GM18505 (cell line): ENCODE data around the gene LRIG1.

ENCODE experiments used
- ATAC-seq: cut with Tn5 transposase; IDR thresholded peaks from one replicate; pipeline ENCODE4 v1.9.1; 2021; ENCODE audit not compliant: unreplicated experiment
- POLR2A ChIP-seq: IDR thresholded peaks from 4 replicates; pipeline ENCODE4 v1.6.1; 2011; ENCODE audit warnings: borderline replicate concordance; ENCODE audit not compliant: insufficient read depth, insufficient read length; ENCODE audit errors: extremely low read depth

The LRIG1 gene

GRCh38 chr3:66414846-66415245, 86.0 kb downstream of the LRIG1 start:
- no peak for TF ChIP-seq POLR2A
- no peak for ATAC-seq

- no peak for TF ChIP-seq POLR2A
- no peak for ATAC-seq
Measured at GRCh38 chr3:66413151-66413751, 87.6 kb downstream of the LRIG1 start.

- no peak for TF ChIP-seq POLR2A
- ATAC-seq = no peak
Measured at GRCh38 chr3:66411961-66412887, 88.6 kb downstream of the LRIG1 start.

DNA sequence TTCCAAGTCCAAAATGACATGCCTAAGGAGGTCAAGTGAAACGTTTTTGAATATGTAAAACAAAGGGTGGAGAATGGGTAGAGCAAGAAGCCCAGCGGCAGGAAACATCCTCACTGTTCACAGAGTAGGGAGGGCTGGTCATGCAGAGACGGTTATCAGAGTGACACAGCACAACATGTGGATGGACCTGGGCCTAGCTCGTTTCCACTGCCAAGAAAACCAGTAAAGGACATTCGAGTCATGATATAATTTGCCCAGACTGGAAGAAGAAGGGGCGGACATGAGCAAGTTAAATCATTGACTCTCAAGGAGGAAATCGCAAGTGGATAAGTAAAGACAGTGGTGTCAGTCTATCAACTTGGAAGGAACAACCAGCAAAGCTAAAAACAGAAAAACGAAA, 89.3 kb downstream of the LRIG1 start:
- no peak for ATAC-seq
- TF ChIP-seq POLR2A = no peak

DNA sequence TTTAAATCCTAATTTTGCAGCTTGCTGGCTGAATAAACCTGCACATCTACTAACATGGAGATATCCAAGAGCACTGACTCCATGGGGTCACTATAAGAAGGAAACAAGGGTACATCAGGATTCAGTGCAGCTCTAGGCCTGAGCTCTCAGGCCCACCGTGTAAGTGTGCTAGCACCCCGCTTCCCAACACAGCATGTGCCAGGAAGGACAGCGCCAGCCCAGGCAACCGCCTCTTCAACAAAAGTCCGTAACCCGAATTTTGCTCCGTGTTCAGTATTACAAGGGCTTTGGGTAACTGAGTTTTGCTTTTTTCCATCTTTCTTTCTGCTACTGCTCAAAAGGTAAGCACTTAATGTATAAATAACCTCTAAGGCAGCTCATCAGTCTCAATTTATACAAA, 89.8 kb downstream of the LRIG1 start:
- TF ChIP-seq POLR2A = no peak
- ATAC-seq = no peak

- TF ChIP-seq POLR2A = no peak
- no peak for ATAC-seq
Measured at GRCh38 chr3:66409771-66410754, 90.8 kb downstream of the LRIG1 start.

DNA sequence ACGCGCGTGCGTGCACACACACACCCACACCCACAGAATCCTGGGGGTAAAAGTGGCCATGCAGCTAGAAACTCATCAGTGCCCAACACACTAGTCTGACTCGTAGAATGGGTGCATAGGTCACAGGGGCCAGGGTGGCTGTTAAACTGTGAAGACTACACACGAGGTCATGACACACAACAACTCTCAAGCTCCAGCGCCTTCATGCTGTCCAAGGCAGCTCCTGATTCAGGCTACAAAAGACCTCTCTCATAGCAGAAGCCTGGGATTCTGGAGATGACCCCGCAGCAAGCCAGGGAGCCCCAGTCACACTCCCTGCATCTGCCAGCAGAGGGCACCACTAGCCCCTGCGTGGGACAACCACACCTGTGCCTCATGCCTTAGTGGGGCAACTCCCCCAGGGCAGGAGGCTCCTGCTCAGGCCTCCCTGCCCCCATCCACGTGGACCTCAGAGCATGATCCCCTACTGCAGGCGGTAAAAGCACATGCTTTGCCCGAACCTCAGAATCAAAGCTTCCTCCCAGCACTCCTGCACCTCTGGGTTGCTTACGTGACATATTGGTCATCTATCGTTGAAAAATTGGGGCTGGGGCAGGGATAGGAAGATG, 93.1 kb downstream of the LRIG1 start:
- no peak for TF ChIP-seq POLR2A
- peak; percentile 77 for ATAC-seq

DNA sequence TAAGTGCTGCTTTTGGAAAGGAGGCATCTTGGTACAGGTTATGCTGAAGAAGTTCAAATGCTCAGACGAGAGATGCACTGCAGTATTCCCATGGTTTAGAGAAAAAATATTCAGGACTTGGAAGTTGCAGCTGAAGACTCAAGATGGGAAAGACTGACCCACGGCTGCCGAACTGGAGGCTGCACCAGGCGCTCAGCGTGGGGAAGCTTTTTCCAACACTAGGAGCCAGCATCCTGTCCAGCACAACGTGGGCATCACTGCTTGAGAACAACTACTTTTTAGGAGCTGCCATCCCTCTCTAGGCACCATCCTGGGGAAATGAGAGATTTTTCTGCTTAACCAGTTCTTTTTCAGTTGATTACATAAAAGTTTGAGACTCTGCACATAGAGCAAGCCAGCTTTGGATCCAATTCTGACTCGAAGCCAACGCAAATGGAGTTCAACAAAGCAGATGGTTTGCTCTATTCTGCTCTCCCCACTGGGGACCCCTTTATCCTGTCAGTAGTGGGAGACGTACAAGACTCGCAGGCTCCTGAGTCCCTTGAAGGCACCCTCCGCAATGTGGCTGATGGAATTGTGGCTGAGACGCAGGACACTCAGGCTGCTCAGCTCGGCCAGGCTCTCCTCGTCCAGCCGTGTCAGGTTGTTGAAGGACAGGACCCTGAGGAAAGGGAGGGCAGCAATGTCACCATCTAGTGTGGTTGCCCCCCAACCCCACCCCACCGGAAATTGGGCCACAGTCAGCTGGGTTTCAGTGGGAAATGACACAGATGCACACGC, 93.8 kb downstream of the LRIG1 start:
- no peak for ATAC-seq
- TF ChIP-seq POLR2A = no peak

GRCh38 chr3:66406163-66406562, 94.7 kb downstream of the LRIG1 start:
- ATAC-seq = no peak
- no peak for TF ChIP-seq POLR2A

GRCh38 chr3:66405701-66406091, 95.1 kb downstream of the LRIG1 start:
- no peak for ATAC-seq
- TF ChIP-seq POLR2A = no peak

- no peak for ATAC-seq
- TF ChIP-seq POLR2A = no peak
Measured at GRCh38 chr3:66404903-66405700, 95.7 kb downstream of the LRIG1 start.
